Esophagus squamous epithelium (tissue), 5 donors: Measurements from ENCODE around the gene ANO5. TPM values are rescaled to one million over a fixed set of nuclear protein-coding genes. Genes with fewer than 3 reads are reported as not detected.

Experiments used
- DNase-seq: peaks from one replicate; lab custom pipeline; 2025; lab: John Stamatoyannopoulos, UW
- H3K27ac ChIP-seq, 4 donors: fragments of 200-600 bp; sonication (generic); one replicate each; pipeline ENCODE4 v1.5.1; 2016 to 2019; ENCODE audit warnings: mild to moderate bottlenecking in 1 of 4
- H3K27me3 ChIP-seq, 4 donors: fragments of 200-600 bp; sonication (generic); 1 replicate in 3 of 4; 2 replicates in 1 of 4; pipeline versions ENCODE4 v1.5.1 to v1.6.0; 2017 to 2021; ENCODE audit warnings: antibody characterized with exemption in 1 of 4
- H3K36me3 ChIP-seq, 3 donors: fragments of 200-600 bp; sonication (generic); one replicate each; pipeline ENCODE4 v1.5.1; 2016 to 2019
- H3K4me1 ChIP-seq, 3 donors: fragments of 200-600 bp; sonication (generic); one replicate each; pipeline ENCODE4 v1.5.1; 2017 to 2019
- H3K4me3 ChIP-seq, 4 donors: fragments of 200-600 bp; sonication (generic); 1 replicate in 3 of 4; 2 replicates in 1 of 4; pipeline ENCODE4 v1.5.1; 2016 to 2019; ENCODE audit warnings: mild to moderate bottlenecking in 2 of 4, moderate library complexity in 1 of 4
- H3K9me3 ChIP-seq, 3 donors: fragments of 200-600 bp; sonication (generic); one replicate each; pipeline ENCODE4 v1.5.1; 2016 to 2019
- CTCF ChIP-seq, 6 experiments: fragments of 450-650 bp in 4 of 6; fragments of 200-600 bp in 2 of 6; sonication (generic) in 2 of 6; IDR thresholded peaks; one replicate each; pipeline ENCODE4 v1.5.1; 2016 to 2019; ENCODE audit warnings: antibody characterized with exemption in 6 of 6, mild to moderate bottlenecking in 4 of 6, moderate library complexity in 4 of 6
- POLR2A ChIP-seq, 4 donors: fragments of 450-650 bp; IDR thresholded peaks; one replicate each; pipeline ENCODE4 v1.6.1; 2017; ENCODE audit warnings: antibody characterized with exemption in 4 of 4, mild to moderate bottlenecking in 4 of 4, moderate library complexity in 3 of 4
- whole genome bisulfite sequencing, 2 donors: methylation state at CpG; one replicate each; pipeline ENCODE4 v1.1.5; 2018; 5-methylcytosine and 5-hydroxymethylcytosine counted together
- intact Hi-C: fragments of 100-400 bp; cut with DNase I; formaldehyde crosslinking; loops from one replicate; pipeline ENCODE4 v1.15.0; 2022
- total RNA-seq, 4 donors: library from RNA; depleted of rRNA; stranded (reverse); fragments of >200 nt; gene quantifications; one replicate each; pipeline ENCODE4 v1.1.0, GENCODE V29; 2016
- donor health status: DM: yes; HTN: yes; CAD: no.

Gene ANO5
- total RNA-seq, 4 donors from 2014 or later = 0.04 to 2.3 (median 0.39) TPM

GRCh38 chr11:22197139-22198005, 4.5 kb downstream of the ANO5 start:
- no peaks in the 10 kb centered on the region for H3K36me3 ChIP-seq
- WGBS, 2 donors = 61 to 71% methylated on average over 4 of the region's 4 CpGs
- no peak for DNase-seq
- H3K27me3 ChIP-seq = peaks cover 0 to 26% (median 0%) of the 10 kb centered on the region in 4 donors
- intact Hi-C loops = no loop called here
- H3K4me3 ChIP-seq = no peak overlapping the region
- no peaks in the 10 kb centered on the region for H3K9me3 ChIP-seq
- H3K4me1 ChIP-seq = peaks cover 0 to 22% (median 0%) of the 10 kb centered on the region in 3 donors
- no peak for TF ChIP-seq CTCF (IDR thresholded peaks at IDR 0.05)
- TF ChIP-seq POLR2A (IDR thresholded peaks at IDR 0.05) = no peak
- H3K27ac ChIP-seq = no peak overlapping the region

- intact Hi-C loops = no loop called here
- Histone ChIP-seq H3K4me1 (peaks cover 0 to 3% (median 0%) of the 10 kb centered on the region in 3 donors), H3K27me3 (peaks cover 0 to 7% (median 0%) of the 10 kb centered on the region in 4 donors), H3K27ac (no peak overlapping the region), H3K4me3 (no peak overlapping the region), H3K36me3 (no peaks in the 10 kb centered on the region), H3K9me3 (no peaks in the 10 kb centered on the region)
- TF ChIP-seq CTCF (IDR thresholded peaks at IDR 0.05) (no peak), POLR2A (IDR thresholded peaks at IDR 0.05) (no peak)
- no peak for DNase-seq
Measured at GRCh38 chr11:22199243-22199642, 6.4 kb downstream of the ANO5 start.

- Histone ChIP-seq H3K27me3 (no peaks in the 10 kb centered on the region), H3K4me1 (no peaks in the 10 kb centered on the region), H3K9me3 (no peaks in the 10 kb centered on the region), H3K27ac (no peak overlapping the region), H3K4me3 (no peak overlapping the region), H3K36me3 (no peaks in the 10 kb centered on the region)
- WGBS, 2 donors = 68 to 87% methylated on average over 4 of the region's 4 CpGs
- intact Hi-C loops = no loop called here
- no peak for DNase-seq
- TF ChIP-seq CTCF (IDR thresholded peaks at IDR 0.05) (no peak), POLR2A (IDR thresholded peaks at IDR 0.05) (no peak)
Measured at GRCh38 chr11:22203281-22203680, 10.4 kb downstream of the ANO5 start.

- DNase-seq = no peak
- H3K9me3 ChIP-seq = no peaks in the 10 kb centered on the region
- intact Hi-C loops = no loop called here
- no peak overlapping the region for H3K4me3 ChIP-seq
- no peaks in the 10 kb centered on the region for H3K27me3 ChIP-seq
- H3K36me3 ChIP-seq = no peaks in the 10 kb centered on the region
- no peaks in the 10 kb centered on the region for H3K4me1 ChIP-seq
- TF ChIP-seq POLR2A (IDR thresholded peaks at IDR 0.05) = no peak
- TF ChIP-seq CTCF (IDR thresholded peaks at IDR 0.05) = no peak
- no peak overlapping the region for H3K27ac ChIP-seq
Measured at GRCh38 chr11:22207162-22207561, 14.3 kb downstream of the ANO5 start.

- no peak overlapping the region for H3K27ac ChIP-seq
- H3K27me3 ChIP-seq = no peaks in the 10 kb centered on the region
- TF ChIP-seq POLR2A (IDR thresholded peaks at IDR 0.05) = no peak
- TF ChIP-seq CTCF (IDR thresholded peaks at IDR 0.05) = no peak
- no peaks in the 10 kb centered on the region for H3K36me3 ChIP-seq
- WGBS, 2 donors = 59 to 68% methylated on average over 3 of the region's 3 CpGs
- intact Hi-C loops = no loop called here
- no peak overlapping the region for H3K4me3 ChIP-seq
- no peaks in the 10 kb centered on the region for H3K9me3 ChIP-seq
- DNase-seq = no peak
- no peaks in the 10 kb centered on the region for H3K4me1 ChIP-seq
Measured at GRCh38 chr11:22208151-22208858, 15.4 kb downstream of the ANO5 start.
